ENCODE measurements around the gene C3orf52. TPM values are rescaled to one million over a fixed set of nuclear protein-coding genes. Genes with fewer than 3 reads are reported as not detected.

C3orf52 gene
- total RNA-seq, 1 experiment from 2014 or later, result 3.0 TPM

GRCh38 chr3:112086875-112087524 lies 811 bp downstream of the C3orf52 start:
- DNase-seq (ENCODE audit: low spot score), result no peak

GRCh38 chr3:112087746-112088145 lies 1.6 kb downstream of the C3orf52 start:
- no peak for DNase-seq (ENCODE audit: low spot score)

- no peak for DNase-seq (ENCODE audit: low spot score)
These were observed 2.8 kb downstream of the C3orf52 start for GRCh38 chr3:112088944-112089343.

- no peak for DNase-seq (ENCODE audit: low spot score)
These were observed 4.0 kb downstream of the C3orf52 start for GRCh38 chr3:112089956-112090886.

- no peak for DNase-seq (ENCODE audit: low spot score)
These were observed 4.8 kb downstream of the C3orf52 start for GRCh38 chr3:112090887-112091586.

- DNase-seq (ENCODE audit: low spot score), result no peak
These were observed 6.4 kb downstream of the C3orf52 start for GRCh38 chr3:112092496-112093179.

GRCh38 chr3:112093180-112093522 lies 7.0 kb downstream of the C3orf52 start:
- DNase-seq (ENCODE audit: low spot score), result no peak

GRCh38 chr3:112095731-112096130 lies 9.5 kb downstream of the C3orf52 start:
- DNase-seq (ENCODE audit: low spot score), result no peak

GRCh38 chr3:112096176-112096575 lies 10.0 kb downstream of the C3orf52 start:
- no peak for DNase-seq (ENCODE audit: low spot score)

GRCh38 chr3:112097378-112097777 lies 11.2 kb downstream of the C3orf52 start:
- DNase-seq (ENCODE audit: low spot score), result peak; percentile 99

GRCh38 chr3:112101916-112102315 lies 15.7 kb downstream of the C3orf52 start:
- peak; percentile 16 for DNase-seq (ENCODE audit: low spot score)

- no peak for DNase-seq (ENCODE audit: low spot score)
These were observed 18.6 kb downstream of the C3orf52 start for GRCh38 chr3:112104774-112105173.

GRCh38 chr3:112109322-112109721 lies 23.1 kb downstream of the C3orf52 start:
- peak; percentile 25 for DNase-seq (ENCODE audit: low spot score)

GRCh38 chr3:112111785-112112402 lies 25.7 kb downstream of the C3orf52 start:
- peak; percentile 49 for DNase-seq (ENCODE audit: low spot score)

- no peak for DNase-seq (ENCODE audit: low spot score)
These were observed 28.5 kb downstream of the C3orf52 start for GRCh38 chr3:112114576-112115160.

- no peak for DNase-seq (ENCODE audit: low spot score)
These were observed 29.1 kb downstream of the C3orf52 start for GRCh38 chr3:112115161-112115739.

- DNase-seq (ENCODE audit: low spot score), result no peak
These were observed 29.7 kb downstream of the C3orf52 start for GRCh38 chr3:112115806-112116383.

GRCh38 chr3:112116748-112117186 lies 30.6 kb downstream of the C3orf52 start:
- no peak for DNase-seq (ENCODE audit: low spot score)

GRCh38 chr3:112117415-112117814 lies 31.2 kb downstream of the C3orf52 start:
- DNase-seq (ENCODE audit: low spot score), result no peak
